ENCODE data around the gene TBX4.

DNA sequence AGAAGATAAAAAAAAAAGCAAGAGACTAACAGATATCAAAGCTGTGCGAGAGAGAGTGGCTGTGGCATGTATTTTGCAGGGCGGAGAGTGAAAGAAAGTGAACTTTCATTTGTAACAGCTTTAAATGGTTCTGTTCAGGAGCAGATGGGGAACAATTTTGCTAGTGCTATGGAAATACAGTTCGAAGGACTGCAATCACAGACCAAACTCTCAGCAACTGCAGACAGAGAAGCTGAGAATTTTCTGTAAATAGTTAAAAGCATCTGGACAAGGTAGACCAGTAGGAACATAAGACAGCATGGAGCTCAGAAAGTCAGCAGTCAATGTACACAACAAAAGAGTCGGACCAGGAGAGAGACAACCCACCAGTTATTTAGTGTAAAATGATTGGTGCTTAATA, 62.3 kb downstream of the TBX4 start:
- TF ChIP-seq, protein P1, sequence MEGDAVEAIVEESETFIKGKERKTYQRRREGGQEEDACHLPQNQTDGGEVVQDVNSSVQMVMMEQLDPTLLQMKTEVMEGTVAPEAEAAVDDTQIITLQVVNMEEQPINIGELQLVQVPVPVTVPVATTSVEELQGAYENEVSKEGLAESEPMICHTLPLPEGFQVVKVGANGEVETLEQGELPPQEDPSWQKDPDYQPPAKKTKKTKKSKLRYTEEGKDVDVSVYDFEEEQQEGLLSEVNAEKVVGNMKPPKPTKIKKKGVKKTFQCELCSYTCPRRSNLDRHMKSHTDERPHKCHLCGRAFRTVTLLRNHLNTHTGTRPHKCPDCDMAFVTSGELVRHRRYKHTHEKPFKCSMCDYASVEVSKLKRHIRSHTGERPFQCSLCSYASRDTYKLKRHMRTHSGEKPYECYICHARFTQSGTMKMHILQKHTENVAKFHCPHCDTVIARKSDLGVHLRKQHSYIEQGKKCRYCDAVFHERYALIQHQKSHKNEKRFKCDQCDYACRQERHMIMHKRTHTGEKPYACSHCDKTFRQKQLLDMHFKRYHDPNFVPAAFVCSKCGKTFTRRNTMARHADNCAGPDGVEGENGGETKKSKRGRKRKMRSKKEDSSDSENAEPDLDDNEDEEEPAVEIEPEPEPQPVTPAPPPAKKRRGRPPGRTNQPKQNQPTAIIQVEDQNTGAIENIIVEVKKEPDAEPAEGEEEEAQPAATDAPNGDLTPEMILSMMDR (IDR thresholded peaks at IDR 0.05), result no peak
- no peak for TF ChIP-seq EZH2 (IDR thresholded peaks at IDR 0.05)
- no peak for TF ChIP-seq EZH2phosphoT487 (IDR thresholded peaks at IDR 0.05)
